ENCODE results near the gene NFE2L3.

DNA sequence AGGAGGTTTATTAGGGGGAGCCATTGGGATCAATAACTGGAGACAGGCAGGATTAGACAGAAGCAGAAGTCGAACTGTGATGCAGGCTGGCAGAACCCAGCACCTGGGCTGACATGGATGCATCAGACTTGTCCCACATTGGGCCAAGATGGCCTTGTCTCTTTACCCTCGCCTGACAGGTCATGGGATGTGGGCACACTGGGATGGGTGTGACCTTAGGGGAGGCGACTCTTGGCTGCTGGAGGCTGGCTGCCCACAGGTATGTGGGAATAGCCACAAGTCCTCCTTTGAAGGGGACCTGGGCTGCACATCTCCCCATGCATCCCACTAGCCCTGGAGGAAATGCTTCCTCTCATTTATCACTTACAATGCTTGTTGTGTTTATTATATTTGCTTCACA is 17.3 kb downstream of the NFE2L3 start:
- TF ChIP-seq, protein P1, sequence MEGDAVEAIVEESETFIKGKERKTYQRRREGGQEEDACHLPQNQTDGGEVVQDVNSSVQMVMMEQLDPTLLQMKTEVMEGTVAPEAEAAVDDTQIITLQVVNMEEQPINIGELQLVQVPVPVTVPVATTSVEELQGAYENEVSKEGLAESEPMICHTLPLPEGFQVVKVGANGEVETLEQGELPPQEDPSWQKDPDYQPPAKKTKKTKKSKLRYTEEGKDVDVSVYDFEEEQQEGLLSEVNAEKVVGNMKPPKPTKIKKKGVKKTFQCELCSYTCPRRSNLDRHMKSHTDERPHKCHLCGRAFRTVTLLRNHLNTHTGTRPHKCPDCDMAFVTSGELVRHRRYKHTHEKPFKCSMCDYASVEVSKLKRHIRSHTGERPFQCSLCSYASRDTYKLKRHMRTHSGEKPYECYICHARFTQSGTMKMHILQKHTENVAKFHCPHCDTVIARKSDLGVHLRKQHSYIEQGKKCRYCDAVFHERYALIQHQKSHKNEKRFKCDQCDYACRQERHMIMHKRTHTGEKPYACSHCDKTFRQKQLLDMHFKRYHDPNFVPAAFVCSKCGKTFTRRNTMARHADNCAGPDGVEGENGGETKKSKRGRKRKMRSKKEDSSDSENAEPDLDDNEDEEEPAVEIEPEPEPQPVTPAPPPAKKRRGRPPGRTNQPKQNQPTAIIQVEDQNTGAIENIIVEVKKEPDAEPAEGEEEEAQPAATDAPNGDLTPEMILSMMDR (IDR thresholded peaks at IDR 0.05; ENCODE audit: borderline replicate concordance, extremely low read depth, low read length, poor library complexity, severe bottlenecking): no peak
- no peak for TF ChIP-seq EZH2 (IDR thresholded peaks at IDR 0.05; ENCODE audit: borderline replicate concordance, low read depth, low read length, severe bottlenecking)

All from DND-41 (cell line).